Kasumi-1 (cell line): ENCODE data around the gene PRSS35.
A peak's percentile ranks its signal among the peaks of the same experiment; 100 is the strongest.
"Not testable (repeated sequence)": the region's sequence is repeated elsewhere in the genome, so short reads cannot be mapped to it uniquely, and the experiment has no call there.

Experiments
- DNase-seq, 2 experiments: peaks; one replicate each; lab custom pipeline; 2025; lab: John Stamatoyannopoulos, UW

The PRSS35 gene

GRCh38 chr6:83517500-83517899, 5.2 kb downstream of the PRSS35 start:
- no peak for DNase-seq

- DNase-seq = peak; percentile 21 to 26
These were observed 6.6 kb downstream of the PRSS35 start for GRCh38 chr6:83518816-83519480.

- peak; percentile 40 to 53 for DNase-seq
These were observed 23.8 kb downstream of the PRSS35 start for GRCh38 chr6:83536034-83536646.

GRCh38 chr6:83536647-83537589, 24.6 kb downstream of the PRSS35 start:
- no peak for DNase-seq

GRCh38 chr6:83539678-83540077, 27.3 kb downstream of the PRSS35 start:
- no peak for DNase-seq

- no peak for DNase-seq
These were observed 34.3 kb downstream of the PRSS35 start for GRCh38 chr6:83546636-83547035.

- DNase-seq = peak; percentile 11 to 12
These were observed 38.1 kb downstream of the PRSS35 start for GRCh38 chr6:83550482-83550881.

GRCh38 chr6:83551748-83552147, 39.4 kb downstream of the PRSS35 start:
- DNase-seq = not testable (repeated sequence)

- no peak for DNase-seq
These were observed 44.5 kb downstream of the PRSS35 start for GRCh38 chr6:83556871-83557270.

GRCh38 chr6:83558975-83559374, 46.6 kb downstream of the PRSS35 start:
- DNase-seq = no peak

GRCh38 chr6:83571663-83572185, 59.4 kb downstream of the PRSS35 start:
- not testable (repeated sequence) for DNase-seq

- DNase-seq = no peak
These were observed 62.4 kb downstream of the PRSS35 start for GRCh38 chr6:83574783-83575182.
